CD14-positive monocyte (primary cell): ENCODE data around the gene NINJ1. TPM values are rescaled to one million over a fixed set of nuclear protein-coding genes. Genes with fewer than 3 reads are reported as not detected.

Experiments used
- DNase-seq, 3 donors: peaks; one replicate each; pipeline ENCODE4 v3.0.0-alpha.2; 2011 to 2022
- H2AFZ ChIP-seq: 2 replicates; pipeline ENCODE4 v1.6.0; 2012; ENCODE audit warnings: mild to moderate bottlenecking, low read depth, low read length, inconsistent platforms; ENCODE audit not compliant: insufficient read depth, poor library complexity, severe bottlenecking
- H3K27ac ChIP-seq, 2 donors: 1 replicate in 1 of 2; 2 replicates in 1 of 2; pipeline ENCODE4 v1.5.1; 2012 to 2013; ENCODE audit warnings: low read length in 2 of 2, control low read depth in 1 of 2, inconsistent platforms in 1 of 2, low read depth in 1 of 2, mild to moderate bottlenecking in 1 of 2
- H3K27me3 ChIP-seq, 2 donors: one replicate each; pipeline versions ENCODE4 v1.6.0 to v1.6.1; 2011 to 2013; ENCODE audit warnings: low read length in 2 of 2; ENCODE audit not compliant: control insufficient read depth in 2 of 2, insufficient read depth in 2 of 2
- H3K36me3 ChIP-seq, 2 donors: replicated peaks in 1 of 2; 1 replicate in 1 of 2; 2 replicates in 1 of 2; pipeline versions ENCODE4 v1.5.1 to v1.6.1; 2012 to 2013; ENCODE audit warnings: low read length in 2 of 2, control low read depth in 1 of 2, inconsistent platforms in 1 of 2, mild to moderate bottlenecking in 1 of 2; ENCODE audit not compliant: insufficient read depth in 2 of 2, control insufficient read depth in 1 of 2
- H3K4me1 ChIP-seq, 2 donors: 1 replicate in 1 of 2; 2 replicates in 1 of 2; pipeline versions ENCODE4 v1.5.1 to v1.6.1; 2012 to 2013; ENCODE audit warnings: low read length in 2 of 2, control low read depth in 1 of 2, inconsistent platforms in 1 of 2, mild to moderate bottlenecking in 1 of 2, moderate library complexity in 1 of 2; ENCODE audit not compliant: insufficient read depth in 2 of 2, control insufficient read depth in 1 of 2
- H3K4me2 ChIP-seq: replicated peaks from 2 replicates; pipeline ENCODE3; 2012; ENCODE audit warnings: low read length, moderate library complexity, mild to moderate bottlenecking; ENCODE audit not compliant: poor library complexity, severe bottlenecking; ENCODE audit errors: extremely low read depth
- H3K4me3 ChIP-seq, 3 experiments: fragments of 200-600 bp in 1 of 3; sonication (generic) in 1 of 3; replicated peaks in 1 of 3; 1 replicate in 2 of 3; 2 replicates in 1 of 3; pipeline ENCODE4 v1.5.1; 2011 to 2013; ENCODE audit warnings: low read length in 3 of 3, mild to moderate bottlenecking in 3 of 3, control low read depth in 2 of 3, low read depth in 2 of 3, inconsistent platforms in 1 of 3, moderate library complexity in 1 of 3
- H3K79me2 ChIP-seq: 2 replicates; pipeline ENCODE4 v1.6.0; 2012; ENCODE audit warnings: mild to moderate bottlenecking, control low read depth, inconsistent platforms, low read length, moderate library complexity; ENCODE audit not compliant: insufficient read depth
- H3K9ac ChIP-seq: 2 replicates; pipeline ENCODE4 v1.6.0; 2017; ENCODE audit warnings: low read length, mild to moderate bottlenecking; ENCODE audit not compliant: insufficient read depth, poor library complexity, severe bottlenecking
- H3K9me3 ChIP-seq, 2 donors: replicated peaks in 1 of 2; 1 replicate in 1 of 2; 2 replicates in 1 of 2; pipeline versions ENCODE4 v1.5.1 to v1.6.1; 2012 to 2013; ENCODE audit warnings: low read length in 2 of 2, control low read depth in 1 of 2; ENCODE audit not compliant: control insufficient read depth in 1 of 2, insufficient read depth in 1 of 2
- H4K20me1 ChIP-seq: 2 replicates; pipeline ENCODE4 v1.6.0; 2012; ENCODE audit warnings: mild to moderate bottlenecking, low read length, control low read depth, moderate library complexity; ENCODE audit not compliant: insufficient read depth
- H3K27ac Mint-ChIP-seq, 7 donors: one replicate each; pipeline ENCODE4 v1.8.0; 2020; ENCODE audit warnings: mild to moderate bottlenecking in 7 of 7, mixed read lengths in 7 of 7, moderate library complexity in 6 of 7, inconsistent platforms in 2 of 7
- H3K27me3 Mint-ChIP-seq, 3 donors: one replicate each; pipeline ENCODE4 v1.8.0; 2021 to 2022; ENCODE audit warnings: low read depth in 3 of 3, mild to moderate bottlenecking in 3 of 3, mixed read lengths in 3 of 3, moderate library complexity in 3 of 3, inconsistent platforms in 1 of 3
- H3K36me3 Mint-ChIP-seq, 2 donors: one replicate each; pipeline ENCODE4 v1.8.0; 2020; ENCODE audit warnings: mixed read lengths in 2 of 2, inconsistent platforms in 1 of 2, mild to moderate bottlenecking in 1 of 2
- H3K4me1 Mint-ChIP-seq: one replicate; pipeline ENCODE4 v1.8.0; 2020; ENCODE audit warnings: mild to moderate bottlenecking, mixed read lengths
- H3K4me3 Mint-ChIP-seq, 2 donors: one replicate each; pipeline ENCODE4 v1.8.0; 2020; ENCODE audit warnings: mild to moderate bottlenecking in 2 of 2, mixed read lengths in 2 of 2, moderate library complexity in 1 of 2
- H3K9me3 Mint-ChIP-seq, 7 donors: one replicate each; pipeline ENCODE4 v1.8.0; 2020 to 2022; ENCODE audit warnings: mixed read lengths in 7 of 7, mild to moderate bottlenecking in 6 of 7, moderate library complexity in 6 of 7, inconsistent platforms in 2 of 7
- WGBS: methylation state at CpG from one replicate; pipeline ENCODE4 v1.1.5; 2013; ENCODE audit warnings: missing lambda C conversion rate; ENCODE audit not compliant: insufficient coverage; 5-methylcytosine and 5-hydroxymethylcytosine counted together
- intact Hi-C, 2 donors: fragments of 100-400 bp; cut with micrococcal nuclease; formaldehyde crosslinking; loops; one replicate each; pipeline versions ENCODE4 v1.15.0 to v1.15.1; 2023
- polyA plus RNA-seq, 3 donors: library from polyadenylated mRNA; depleted of rRNA in 1 of 3; unstranded in 2 of 3; stranded (reverse) in 1 of 3; fragments of 300-500 nt in 2 of 3; fragments of >200 nt in 1 of 3; fragmentation: Illumina TruSeq in 2 of 3; gene quantifications; 1 replicate in 2 of 3; 2 replicates in 1 of 3; pipeline ENCODE4 v1.2.3, GENCODE V29; 2012 to 2021
- TF ChIP-seq, protein P1 (sequence below): fragments of 200-600 bp; IDR thresholded peaks from one replicate; pipeline ENCODE4 v1.8.0; 2022; ENCODE audit warnings: antibody characterized with exemption, mild to moderate bottlenecking

Gene NINJ1
- polyA plus RNA-seq, 3 donors: 290 to 610 (median 469) TPM

- DNase-seq: no peak
- H3K9me3 Mint-ChIP-seq: no peaks in the 10 kb centered on the region
- H3K79me2 ChIP-seq: no peaks in the 10 kb centered on the region
- 100% methylated on average over 1 of the region's 1 CpG for WGBS
- peaks cover 10% of the 10 kb centered on the region for H3K4me1 Mint-ChIP-seq
- no peak overlapping the region for H3K27ac ChIP-seq
- H3K27ac Mint-ChIP-seq: no peak overlapping the region
- H2AFZ ChIP-seq: no peak overlapping the region
- H3K4me2 ChIP-seq: no peak overlapping the region
- no peak overlapping the region for H3K4me3 Mint-ChIP-seq
- no peaks in the 10 kb centered on the region for H3K36me3 ChIP-seq
- peaks cover 9 to 11% of the 10 kb centered on the region in 2 donors for H3K4me1 ChIP-seq
- H4K20me1 ChIP-seq: no peaks in the 10 kb centered on the region
- TF ChIP-seq, protein P1, sequence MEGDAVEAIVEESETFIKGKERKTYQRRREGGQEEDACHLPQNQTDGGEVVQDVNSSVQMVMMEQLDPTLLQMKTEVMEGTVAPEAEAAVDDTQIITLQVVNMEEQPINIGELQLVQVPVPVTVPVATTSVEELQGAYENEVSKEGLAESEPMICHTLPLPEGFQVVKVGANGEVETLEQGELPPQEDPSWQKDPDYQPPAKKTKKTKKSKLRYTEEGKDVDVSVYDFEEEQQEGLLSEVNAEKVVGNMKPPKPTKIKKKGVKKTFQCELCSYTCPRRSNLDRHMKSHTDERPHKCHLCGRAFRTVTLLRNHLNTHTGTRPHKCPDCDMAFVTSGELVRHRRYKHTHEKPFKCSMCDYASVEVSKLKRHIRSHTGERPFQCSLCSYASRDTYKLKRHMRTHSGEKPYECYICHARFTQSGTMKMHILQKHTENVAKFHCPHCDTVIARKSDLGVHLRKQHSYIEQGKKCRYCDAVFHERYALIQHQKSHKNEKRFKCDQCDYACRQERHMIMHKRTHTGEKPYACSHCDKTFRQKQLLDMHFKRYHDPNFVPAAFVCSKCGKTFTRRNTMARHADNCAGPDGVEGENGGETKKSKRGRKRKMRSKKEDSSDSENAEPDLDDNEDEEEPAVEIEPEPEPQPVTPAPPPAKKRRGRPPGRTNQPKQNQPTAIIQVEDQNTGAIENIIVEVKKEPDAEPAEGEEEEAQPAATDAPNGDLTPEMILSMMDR: no peak
- H3K9me3 ChIP-seq: no peaks in the 10 kb centered on the region
- intact Hi-C loops: no loop called here
- peaks cover 8 to 41% (median 18%) of the 10 kb centered on the region in 3 donors for H3K27me3 Mint-ChIP-seq
- H3K27me3 ChIP-seq: peaks cover 0 to 4% of the 10 kb centered on the region in 2 donors
- no peak overlapping the region for H3K9ac ChIP-seq
- no peaks in the 10 kb centered on the region for H3K36me3 Mint-ChIP-seq
- no peak overlapping the region for H3K4me3 ChIP-seq
Measured at GRCh38 chr9:93169444-93169843, 35.4 kb upstream of the NINJ1 start.

GRCh38 chr9:93168581-93168980 lies 34.5 kb upstream of the NINJ1 start:
- H3K27me3 Mint-ChIP-seq: peaks cover 6 to 39% (median 20%) of the 10 kb centered on the region in 3 donors
- no peak for DNase-seq
- peaks cover 0 to 4% of the 10 kb centered on the region in 2 donors for H3K27me3 ChIP-seq
- H2AFZ ChIP-seq: no peak overlapping the region
- no peak overlapping the region for H3K9ac ChIP-seq
- 100% methylated on average over 5 of the region's 5 CpGs for WGBS
- TF ChIP-seq, protein P1: no peak
- no peaks in the 10 kb centered on the region for H3K9me3 Mint-ChIP-seq
- intact Hi-C loops: no loop called here
- H3K9me3 ChIP-seq: no peaks in the 10 kb centered on the region
- no peak overlapping the region for H3K4me3 ChIP-seq
- H3K79me2 ChIP-seq: no peaks in the 10 kb centered on the region
- no peak overlapping the region for H3K27ac Mint-ChIP-seq
- no peak overlapping the region for H3K4me2 ChIP-seq
- peaks cover 7 to 8% of the 10 kb centered on the region in 2 donors for H3K4me1 ChIP-seq
- H3K27ac ChIP-seq: no peak overlapping the region
- no peaks in the 10 kb centered on the region for H3K36me3 Mint-ChIP-seq
- H3K36me3 ChIP-seq: no peaks in the 10 kb centered on the region
- peaks cover 5% of the 10 kb centered on the region for H3K4me1 Mint-ChIP-seq
- H4K20me1 ChIP-seq: no peaks in the 10 kb centered on the region
- H3K4me3 Mint-ChIP-seq: peak overlapping the region in 1 of 2 donors; percentile 25
